NK-92 (cell line): Measurements from ENCODE around the gene AUTS2.

Experiments
- DNase-seq: peaks from one replicate; lab custom pipeline; 2025; ENCODE audit not compliant: unreplicated experiment; lab: John Stamatoyannopoulos, UW

AUTS2 gene

GRCh38 chr7:70047384-70047783 lies 449.1 kb downstream of the AUTS2 start:
- no peak for DNase-seq

GRCh38 chr7:70047891-70048448 lies 449.7 kb downstream of the AUTS2 start:
- no peak for DNase-seq

GRCh38 chr7:70051726-70052125 lies 453.5 kb downstream of the AUTS2 start:
- DNase-seq, result no peak

- no peak for DNase-seq
Observed at GRCh38 chr7:70052691-70053090, 454.4 kb downstream of the AUTS2 start.

- no peak for DNase-seq
Observed at GRCh38 chr7:70053421-70053820, 455.1 kb downstream of the AUTS2 start.

- no peak for DNase-seq
Observed at GRCh38 chr7:70053989-70054388, 455.7 kb downstream of the AUTS2 start.

- no peak for DNase-seq
Observed at GRCh38 chr7:70056363-70056762, 458.1 kb downstream of the AUTS2 start.

GRCh38 chr7:70060298-70061068 lies 462.2 kb downstream of the AUTS2 start:
- DNase-seq, result no peak

GRCh38 chr7:70063371-70063770 lies 465.1 kb downstream of the AUTS2 start:
- DNase-seq, result no peak

- no peak for DNase-seq
Observed at GRCh38 chr7:70063927-70064326, 465.7 kb downstream of the AUTS2 start.

- DNase-seq, result no peak
Observed at GRCh38 chr7:70066844-70067243, 468.6 kb downstream of the AUTS2 start.

- no peak for DNase-seq
Observed at GRCh38 chr7:70068531-70068930, 470.3 kb downstream of the AUTS2 start.

- no peak for DNase-seq
Observed at GRCh38 chr7:70069977-70070376, 471.7 kb downstream of the AUTS2 start.

- no peak for DNase-seq
Observed at GRCh38 chr7:70071766-70072165, 473.5 kb downstream of the AUTS2 start.

GRCh38 chr7:70072220-70072619 lies 473.9 kb downstream of the AUTS2 start:
- DNase-seq, result no peak

- no peak for DNase-seq
Observed at GRCh38 chr7:70076325-70076724, 478.1 kb downstream of the AUTS2 start.

- DNase-seq, result no peak
Observed at GRCh38 chr7:70082099-70082611, 483.9 kb downstream of the AUTS2 start.

- DNase-seq, result no peak
Observed at GRCh38 chr7:70091362-70091761, 493.1 kb downstream of the AUTS2 start.

GRCh38 chr7:70092314-70093204 lies 494.3 kb downstream of the AUTS2 start:
- no peak for DNase-seq

GRCh38 chr7:70093205-70093904 lies 495.1 kb downstream of the AUTS2 start:
- DNase-seq, result no peak

- no peak for DNase-seq
Observed at GRCh38 chr7:70094831-70095230, 496.6 kb downstream of the AUTS2 start.
